Epidermal melanocyte (primary cell): ENCODE data around the gene RASAL2.
"Not testable (repeated sequence)": the region's sequence is repeated elsewhere in the genome, so short reads cannot be mapped to it uniquely, and the experiment has no call there.

Source experiments
- DNase-seq: peaks from one replicate; pipeline ENCODE4 v3.0.0; 2011; ENCODE audit warnings: low spot score; ENCODE audit not compliant: insufficient read length

Gene RASAL2

GRCh38 chr1:178155481-178156255 is 61.8 kb downstream of the RASAL2 start:
- no peak for DNase-seq

GRCh38 chr1:178160736-178161475 is 67.0 kb downstream of the RASAL2 start:
- no peak for DNase-seq

- DNase-seq = no peak
Measured at GRCh38 chr1:178161516-178161915, 67.6 kb downstream of the RASAL2 start.

DNA sequence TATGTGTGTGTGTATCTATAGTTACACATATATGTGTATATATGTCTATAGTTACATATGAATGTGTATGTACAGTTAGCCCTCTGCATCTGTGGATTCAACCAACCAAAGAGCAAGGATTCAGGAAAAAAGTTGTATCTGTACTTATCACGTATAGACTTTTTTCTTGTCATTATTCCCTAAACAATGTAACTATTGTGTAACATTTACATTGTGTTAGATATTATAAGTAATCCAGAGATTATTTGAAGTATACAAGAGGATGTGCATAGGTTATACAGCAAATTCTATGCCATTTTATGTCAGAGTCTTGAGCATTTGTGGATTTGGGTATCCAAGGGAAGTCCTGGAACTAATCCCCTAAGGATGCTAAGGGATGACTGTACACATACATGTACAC is 71.3 kb downstream of the RASAL2 start:
- no peak for DNase-seq

- DNase-seq = no peak
Measured at GRCh38 chr1:178166429-178167024, 72.6 kb downstream of the RASAL2 start.

DNA sequence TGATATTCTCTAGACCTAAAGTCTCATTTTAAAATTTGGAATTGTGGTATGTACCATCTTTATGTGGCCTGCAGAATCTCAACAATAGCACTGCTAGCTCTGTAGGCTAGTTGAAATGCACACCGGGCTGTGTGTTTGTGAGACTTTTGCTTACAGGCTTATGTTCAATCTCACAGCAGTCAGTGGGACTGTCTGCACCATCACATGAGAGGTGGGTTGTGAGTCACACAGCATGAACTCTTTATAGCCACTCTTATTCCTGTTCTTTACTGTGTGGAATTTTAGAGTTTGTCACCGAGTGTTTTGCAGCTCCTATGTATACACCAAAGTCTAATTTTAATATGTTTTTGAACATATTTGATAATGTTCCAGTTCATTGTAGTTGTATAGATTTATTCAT is 74.6 kb downstream of the RASAL2 start:
- DNase-seq = no peak

- DNase-seq = no peak
Measured at GRCh38 chr1:178169649-178170048, 75.7 kb downstream of the RASAL2 start.

- no peak for DNase-seq
Measured at GRCh38 chr1:178172939-178173338, 79.0 kb downstream of the RASAL2 start.

DNA sequence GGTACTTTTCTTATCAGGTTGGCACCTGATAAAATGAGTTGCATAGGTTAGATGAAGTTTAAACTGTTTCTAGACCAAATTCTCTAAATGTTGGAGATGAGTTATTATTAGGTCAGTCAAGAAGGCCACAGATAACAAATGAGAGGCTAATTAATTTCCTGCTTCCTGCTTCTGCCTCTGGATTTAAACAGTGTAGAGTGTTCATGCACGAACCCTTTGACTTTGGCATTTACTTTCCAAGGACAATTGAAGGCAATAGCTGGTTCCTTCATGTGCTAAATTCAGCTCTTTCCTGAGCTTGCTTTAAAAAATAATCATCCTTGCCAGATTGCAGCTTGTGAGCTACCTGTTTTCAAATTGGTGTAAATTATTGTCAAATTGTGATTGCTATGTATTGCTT is 80.6 kb downstream of the RASAL2 start:
- DNase-seq = no peak

DNA sequence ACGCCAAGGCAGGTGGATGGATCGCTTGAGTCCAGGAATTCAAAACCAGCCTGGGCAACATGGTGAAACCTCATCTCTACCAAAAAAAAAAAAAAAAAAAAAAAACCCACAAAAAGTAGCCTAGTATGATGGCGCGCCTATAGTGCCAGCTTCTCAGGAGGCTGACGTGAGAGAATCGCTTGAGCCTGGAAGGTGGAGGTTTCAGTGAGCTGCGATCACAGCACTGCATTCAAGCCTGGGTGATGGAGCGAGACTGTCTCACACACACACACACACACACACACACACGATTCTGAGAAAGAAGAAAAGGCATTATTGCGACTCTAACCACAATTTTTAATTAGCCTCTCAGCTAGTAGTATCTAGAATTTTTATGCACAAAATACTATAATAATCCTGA is 86.5 kb downstream of the RASAL2 start:
- DNase-seq = no peak

DNA sequence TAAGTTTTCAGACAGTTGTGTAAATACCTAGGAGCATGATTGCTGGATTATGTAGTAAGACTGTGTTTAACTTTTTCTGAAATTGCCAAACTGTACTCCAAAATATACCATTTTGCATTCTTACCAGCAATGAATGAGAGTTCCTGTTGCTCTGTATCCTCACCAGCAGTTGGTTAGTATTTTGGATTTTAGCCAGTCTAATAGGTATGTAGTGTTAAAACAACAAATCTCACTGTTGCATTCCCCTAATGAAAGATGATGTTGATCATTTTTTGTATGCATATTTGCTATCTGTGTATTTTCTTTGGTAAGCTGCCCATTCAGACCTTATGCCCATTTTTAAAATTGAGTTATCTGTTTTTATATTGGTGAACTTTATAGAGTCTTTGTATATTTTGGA is 89.9 kb downstream of the RASAL2 start:
- no peak for DNase-seq

DNA sequence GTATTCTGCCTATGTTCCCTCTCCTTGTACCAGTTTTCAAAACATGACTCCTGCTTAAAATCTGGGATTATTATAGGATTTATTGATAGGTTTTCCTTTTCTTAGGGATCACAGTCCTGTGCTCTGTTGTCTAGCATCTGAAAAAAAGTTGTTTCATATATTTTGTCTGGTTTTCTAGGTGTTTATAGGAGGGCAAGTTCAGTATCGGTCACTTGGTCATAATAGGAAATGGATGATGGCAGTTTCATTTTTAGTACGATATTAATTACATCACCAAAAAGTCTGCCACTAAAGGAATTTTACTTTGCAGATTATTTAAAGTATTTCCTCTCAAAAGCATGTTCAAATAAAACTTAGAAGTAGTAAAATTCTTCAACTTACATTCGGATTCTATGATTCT is 94.4 kb downstream of the RASAL2 start:
- no peak for DNase-seq

DNA sequence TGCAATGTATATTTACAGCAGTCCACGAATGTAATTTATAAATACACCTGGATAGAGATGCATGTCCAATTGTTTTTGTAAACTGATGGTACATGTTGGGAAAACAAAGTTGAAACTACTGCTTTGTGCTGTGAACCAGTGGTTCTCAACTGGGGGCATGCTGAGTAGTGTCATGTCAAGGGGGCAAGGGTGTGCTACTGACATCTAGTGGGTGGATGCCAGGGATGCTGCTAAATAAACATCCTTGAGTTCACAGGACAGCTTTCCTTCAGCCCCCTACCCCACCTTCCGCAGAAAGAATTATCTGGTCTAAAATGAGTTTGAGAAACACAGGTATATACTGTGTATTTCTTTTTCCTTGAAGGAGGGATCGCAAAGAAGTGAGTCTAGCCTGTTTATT is 95.9 kb downstream of the RASAL2 start:
- DNase-seq = no peak

DNA sequence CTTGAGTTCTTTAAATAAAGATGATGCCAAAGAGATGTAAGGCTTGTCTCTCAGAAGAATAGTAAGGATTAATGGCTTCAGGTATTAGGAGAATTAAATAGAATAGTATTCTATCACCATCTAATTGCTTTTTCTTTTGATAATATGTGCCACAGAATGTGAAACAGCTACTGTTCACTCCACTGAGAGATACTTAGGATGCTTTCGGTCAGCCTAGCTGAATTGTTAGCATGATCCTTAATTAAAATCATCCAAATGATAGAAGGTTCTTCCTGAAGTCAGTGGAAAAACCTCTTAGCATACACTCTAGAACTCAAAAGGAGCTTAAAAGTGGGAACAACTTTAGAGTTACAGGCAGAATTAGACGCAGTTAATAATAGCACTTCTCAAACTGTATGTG is 97.0 kb downstream of the RASAL2 start:
- no peak for DNase-seq

DNA sequence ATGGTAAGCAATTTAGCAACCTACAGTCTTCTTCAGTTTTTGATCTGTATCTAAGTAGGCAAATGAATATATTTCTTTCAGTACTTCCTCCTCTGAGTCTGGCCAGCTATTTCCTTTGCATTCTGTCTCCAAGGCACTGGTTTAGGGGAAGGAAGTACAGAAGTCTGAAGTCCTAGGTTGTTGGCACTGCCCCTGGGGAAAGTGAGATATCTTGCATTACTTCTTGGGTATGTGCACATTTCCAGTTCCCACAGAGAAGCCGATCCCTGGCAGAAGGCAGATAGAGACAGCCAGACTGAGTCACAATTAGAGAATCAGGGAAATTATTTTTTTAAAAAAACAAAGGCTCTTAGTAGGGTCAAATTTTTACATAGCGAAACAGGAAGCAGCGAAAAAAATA is 98.8 kb downstream of the RASAL2 start:
- DNase-seq = peak; percentile 41

- no peak for DNase-seq
Measured at GRCh38 chr1:178196631-178197030, 102.7 kb downstream of the RASAL2 start.

GRCh38 chr1:178202095-178202494 is 108.2 kb downstream of the RASAL2 start:
- DNase-seq = not testable (repeated sequence)

- DNase-seq = not testable (repeated sequence)
Measured at GRCh38 chr1:178202546-178202945, 108.6 kb downstream of the RASAL2 start.

DNA sequence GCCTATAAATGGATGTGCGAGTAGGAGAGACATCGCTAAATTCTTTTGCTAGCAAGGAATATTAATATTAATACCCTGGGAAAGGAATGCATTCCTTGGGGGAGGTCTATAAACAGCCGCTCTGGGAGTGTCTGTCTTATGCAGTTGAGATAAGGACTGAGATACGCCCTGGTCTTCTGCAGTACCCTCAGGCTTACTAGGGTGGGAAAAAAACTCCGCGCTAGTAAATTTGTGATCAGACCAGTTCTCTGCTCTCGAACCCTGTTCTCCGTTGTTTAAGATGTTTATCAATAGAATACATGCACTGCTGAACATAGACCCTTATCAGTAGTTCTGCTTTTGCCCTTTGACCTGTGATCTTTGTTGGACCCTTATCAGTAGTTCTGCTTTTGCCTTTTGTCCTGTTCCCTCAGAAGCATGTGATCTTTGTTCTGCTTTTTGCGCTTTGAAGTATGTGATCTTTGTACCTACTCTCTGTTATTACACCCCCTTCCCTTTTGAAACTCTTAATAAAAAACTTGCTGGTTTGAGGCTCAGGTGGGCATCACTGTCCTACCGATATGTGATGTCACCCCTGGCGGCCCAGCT is 114.5 kb downstream of the RASAL2 start:
- DNase-seq = not testable (repeated sequence)

DNA sequence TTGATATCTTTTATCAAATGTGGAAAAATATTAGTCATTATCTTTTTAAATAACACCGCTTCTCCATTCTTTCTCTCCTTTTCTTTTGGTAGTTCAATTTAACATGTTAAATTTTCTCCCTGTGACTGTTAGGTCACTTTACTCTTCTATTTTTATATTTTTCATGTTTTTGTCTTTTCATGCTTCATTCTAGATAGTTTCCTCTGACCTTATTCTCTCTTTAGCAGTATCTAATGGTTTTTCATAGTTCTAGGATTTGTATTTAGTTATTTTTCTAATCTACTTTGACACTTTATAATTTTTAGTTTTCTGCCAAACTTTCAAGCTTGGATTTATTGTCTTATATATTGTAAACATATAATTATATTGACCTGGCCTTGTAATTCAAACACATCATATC is 116.0 kb downstream of the RASAL2 start:
- no peak for DNase-seq

- DNase-seq = no peak
Measured at GRCh38 chr1:178218550-178218949, 124.6 kb downstream of the RASAL2 start.

GRCh38 chr1:178220094-178220493 is 126.2 kb downstream of the RASAL2 start:
- DNase-seq = no peak
